K562 (cell line): Measurements from ENCODE around the gene ABHD16A. TPM values are rescaled to one million over a fixed set of nuclear protein-coding genes. Genes with fewer than 3 reads are reported as not detected.

ENCODE experiments used
- ARID2 ChIP-seq: fragments of 450-650 bp; IDR thresholded peaks from 2 replicates; pipeline ENCODE4 v1.6.1; 2017; ENCODE audit warnings: antibody characterized with exemption, mild to moderate bottlenecking
- ATF4 ChIP-seq: fragments of 450-650 bp; formaldehyde crosslinking; IDR thresholded peaks from 2 replicates; pipeline ENCODE4 v1.4.0; 2022; ENCODE audit warnings: mild to moderate bottlenecking, moderate library complexity
- EHMT2 ChIP-seq: fragments of 450-650 bp; IDR thresholded peaks from 2 replicates; pipeline ENCODE4 v1.6.1; 2018; ENCODE audit warnings: antibody characterized with exemption
- ESRRB ChIP-seq: fragments of 250-450 bp; sonication (Bioruptor Pico); IDR thresholded peaks from 2 replicates; pipeline ENCODE4 v1.5.0; 2020; ENCODE audit warnings: mild to moderate bottlenecking, moderate library complexity, borderline replicate concordance
- GTF2B ChIP-seq: IDR thresholded peaks from 2 replicates; pipeline ENCODE4 v1.6.1; 2011; ENCODE audit not compliant: insufficient read length; ENCODE audit errors: extremely low read depth
- HNRNPUL1 ChIP-seq: fragments of 200-400 bp; formaldehyde crosslinking; IDR thresholded peaks from 2 replicates; pipeline ENCODE4 v1.6.1; 2017; ENCODE audit warnings: low read length
- JUN ChIP-seq, 2 experiments: sonication (generic) in 1 of 2; formaldehyde crosslinking in 1 of 2; IDR thresholded peaks; 2 replicates each; pipeline versions ENCODE4 v1.6.1 to v1.8.0; 2012 to 2022; ENCODE audit warnings: borderline replicate concordance in 2 of 2, mild to moderate bottlenecking in 2 of 2, improper control_type of control experiment in 1 of 2, low read depth in 1 of 2, low read length in 1 of 2, missing genetic modification reagents in 1 of 2
- KHSRP ChIP-seq: fragments of 450-650 bp; IDR thresholded peaks from 2 replicates; pipeline ENCODE4 v1.6.1; 2017
- MEIS2 ChIP-seq: fragments of 450-650 bp; IDR thresholded peaks from 2 replicates; pipeline ENCODE4 v1.6.1; 2014; ENCODE audit warnings: mild to moderate bottlenecking; ENCODE audit not compliant: partially characterized antibody
- MIER1 ChIP-seq: fragments of 450-650 bp; IDR thresholded peaks from 2 replicates; pipeline ENCODE4 v1.6.1; 2016; ENCODE audit warnings: antibody characterized with exemption, mild to moderate bottlenecking, low read depth
- NCOA6 ChIP-seq: fragments of 450-650 bp; IDR thresholded peaks from 2 replicates; pipeline ENCODE4 v1.6.1; 2017; ENCODE audit warnings: mild to moderate bottlenecking
- NR1H2 ChIP-seq: sonication (generic); formaldehyde crosslinking; IDR thresholded peaks from 2 replicates; pipeline ENCODE4 v1.4.0; 2020; ENCODE audit warnings: mild to moderate bottlenecking, missing genetic modification reagents
- POLR3G ChIP-seq: IDR thresholded peaks from 2 replicates; pipeline ENCODE4 v1.6.1; 2011; ENCODE audit not compliant: insufficient read length, insufficient replicate concordance; ENCODE audit errors: extremely low read depth
- RAD51 ChIP-seq: fragments of 450-650 bp; IDR thresholded peaks from 2 replicates; pipeline ENCODE4 v1.7.1; 2016; ENCODE audit warnings: low read depth, mild to moderate bottlenecking, borderline replicate concordance
- RBM22 ChIP-seq: fragments of 200-400 bp; formaldehyde crosslinking; IDR thresholded peaks from 2 replicates; pipeline ENCODE4 v1.6.1; 2018; ENCODE audit warnings: low read length, low read depth; ENCODE audit not compliant: poor library complexity, severe bottlenecking
- RBM39 ChIP-seq: fragments of 200-400 bp; formaldehyde crosslinking; optimal IDR thresholded peaks from 2 replicates; pipeline ENCODE3; 2018; ENCODE audit warnings: low read depth, low read length
- SNAPC5 ChIP-seq: fragments of 250-450 bp; sonication (Bioruptor Pico); IDR thresholded peaks from 2 replicates; pipeline ENCODE4 v1.8.0; 2021; ENCODE audit warnings: moderate library complexity, mild to moderate bottlenecking, inconsistent platforms
- SP2 ChIP-seq: IDR thresholded peaks from 2 replicates; pipeline ENCODE4 v1.6.1; 2011; ENCODE audit warnings: mild to moderate bottlenecking, low read depth, low read length, moderate library complexity; ENCODE audit not compliant: poor library complexity, severe bottlenecking; ENCODE audit errors: extremely low read depth
- SRSF3 ChIP-seq: fragments of 200-400 bp; formaldehyde crosslinking; IDR thresholded peaks from 2 replicates; pipeline ENCODE4 v1.6.1; 2016; ENCODE audit warnings: mild to moderate bottlenecking, low read length, moderate library complexity; ENCODE audit not compliant: insufficient read depth
- TCF3 ChIP-seq: sonication (generic); formaldehyde crosslinking; IDR thresholded peaks from 2 replicates; pipeline ENCODE4 v1.4.0; 2020; ENCODE audit warnings: mild to moderate bottlenecking, missing genetic modification reagents
- THRB ChIP-seq: fragments of 450-650 bp; formaldehyde crosslinking; conservative IDR thresholded peaks from 2 replicates; pipeline ENCODE4 v1.4.0; 2022; ENCODE audit warnings: mild to moderate bottlenecking, missing genetic modification characterization
- WHSC1 ChIP-seq: IDR thresholded peaks from one replicate; pipeline ENCODE4 v1.6.1; 2012; ENCODE audit warnings: low read length, control low read depth, inconsistent platforms
- ZHX1 ChIP-seq: fragments of 150-350 bp; conservative IDR thresholded peaks from 2 replicates; pipeline ENCODE4 v1.6.1; 2014; ENCODE audit warnings: low read length
- ZNF324 ChIP-seq: fragments of 250-450 bp; sonication (Bioruptor Pico); IDR thresholded peaks from 2 replicates; pipeline ENCODE4 v1.4.0; 2020; ENCODE audit warnings: mild to moderate bottlenecking
- ZNF41 ChIP-seq: fragments of 250-450 bp; sonication (Bioruptor Pico); conservative IDR thresholded peaks from 2 replicates; pipeline ENCODE4 v1.4.0; 2020; ENCODE audit warnings: mild to moderate bottlenecking
- polyA plus RNA-seq, 8 experiments: library from polyadenylated mRNA; depleted of rRNA in 4 of 8; stranded (reverse) in 5 of 8; unstranded in 3 of 8; fragments of >200 nt; fragmentation: Nextera tagmentation in 2 of 8; fragmentation: Illumina TruSeq in 1 of 8; extraction: Ambion mirVana in 2 of 8; extraction: Trizol in 1 of 8; gene quantifications; 2 replicates each; pipeline versions ENCODE4 v1.2.1 to v1.2.3, GENCODE V29; 2011 to 2014; ENCODE audit warnings: inconsistent platforms in 1 of 8, missing spikeins in 1 of 8
- total RNA-seq, 7 experiments: library from RNA; depleted of rRNA in 6 of 7; stranded (reverse); fragments of >200 nt in 6 of 7; fragmentation: Illumina TruSeq in 2 of 7; extraction: Trizol in 2 of 7; gene quantifications; 2 replicates each; pipeline versions ENCODE4 v1.2.1 to v1.2.3, GENCODE V29; 2011 to 2021; ENCODE audit warnings: low replicate concordance in 1 of 7

The ABHD16A gene
- total and polyA plus RNA-seq, 9 of the 15 experiments (the other 6 are each of a cell fraction or from before 2014, with no cell fraction given): 25.8 to 120 (median 81.6) TPM

- no peak for TF ChIP-seq SP2
- no peak for TF ChIP-seq RAD51
- peak; percentile 66 for TF ChIP-seq WHSC1
- no peak for TF ChIP-seq MEIS2
- no peak for TF ChIP-seq KHSRP
- no peak for TF ChIP-seq NR1H2 (CRISPR knock-in tag)
- no peak for TF ChIP-seq TCF3
- TF ChIP-seq ARID2: peak; percentile 3; the same call in 1 of the 2 replicates
- 0 out of 2 replicates have a peak, but pooled peaks have one; percentile 9 for TF ChIP-seq ESRRB (CRISPR knock-in tag)
- TF ChIP-seq ZNF41 (CRISPR knock-in tag): no peak
- no peak for TF ChIP-seq ZNF324 (CRISPR knock-in tag)
- no peak for TF ChIP-seq SNAPC5
- TF ChIP-seq ATF4 (CRISPR knock-in tag): peak; percentile 58
- no peak for TF ChIP-seq HNRNPUL1
- TF ChIP-seq EHMT2: 0 out of 2 replicates have a peak, but pooled peaks have one; percentile 44
- TF ChIP-seq ZHX1: no peak
- no peak for TF ChIP-seq GTF2B
- peak; percentile 76; the same call in 1 of the 2 replicates for TF ChIP-seq THRB
- no peak for TF ChIP-seq RBM22
- TF ChIP-seq RBM39: no peak
- no peak for TF ChIP-seq JUN (IDR thresholded peaks at IDR 0.05; ENCODE audit: borderline replicate concordance, low read depth, low read length)
- TF ChIP-seq JUN (CRISPR knock-in tag; IDR thresholded peaks at IDR 0.05; ENCODE audit: borderline replicate concordance): 0 out of 2 replicates have a peak, but pooled peaks have one; percentile 45
- TF ChIP-seq MIER1: no peak
- no peak for TF ChIP-seq NCOA6
- TF ChIP-seq POLR3G: no peak
- 0 out of 2 replicates have a peak, but pooled peaks have one; percentile 41 for TF ChIP-seq SRSF3
Observed at GRCh38 chr6:31730631-31731086, 27.5 kb upstream of the ABHD16A start (continued).
